ENCODE results near the gene OPN1MW. TPM values are rescaled to one million over a fixed set of nuclear protein-coding genes. Genes with fewer than 3 reads are reported as not detected.

Gene OPN1MW
- total RNA-seq, 1 experiment from 2014 or later, result not detected

DNA sequence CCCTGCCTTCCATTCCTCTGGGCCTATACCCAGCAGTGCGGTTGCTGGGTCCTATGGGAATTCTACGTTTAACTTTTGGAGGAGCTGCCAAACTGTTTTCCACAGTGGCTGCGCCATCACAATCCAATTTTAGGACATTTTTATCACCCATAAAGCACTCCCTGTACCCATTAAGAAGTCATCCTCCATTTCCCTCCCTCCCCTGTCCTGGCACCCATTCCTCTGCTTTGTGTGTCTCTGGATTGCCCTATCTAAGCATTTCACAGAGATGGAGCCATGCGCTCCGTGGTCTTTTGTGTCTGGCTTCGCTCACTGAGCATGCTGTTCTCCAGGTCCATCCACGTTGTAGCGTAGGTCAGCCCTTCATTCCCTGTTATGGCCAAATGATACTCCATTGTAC, 40.0 kb upstream of the OPN1MW start:
- DNase-seq (ENCODE audit: low spot score) (no peak), ATAC-seq (no peak)
- Mint-ChIP-seq H3K4me3 (no peak overlapping the region), H3K9me3 (no peaks in the 10 kb centered on the region), H3K27me3 (ENCODE audit: low read depth) (peaks cover under 1% of the 10 kb centered on the region), H3K36me3 (no peaks in the 10 kb centered on the region), H3K4me1 (no peaks in the 10 kb centered on the region), H3K27ac (no peak overlapping the region)
- ChIA-PET CTCF (no interaction called here), POLR2A (interaction anchor here (0.5 kb wide), 1 partner anchor 22 kb away, joined by 3 read pairs; no protein-coding TSS in a partner anchor)
- TF ChIP-seq IRF2 (CRISPR knock-in tag; IDR thresholded peaks at IDR 0.05; ENCODE audit: borderline replicate concordance, low read depth), result no peak
- TF ChIP-seq, protein P1, sequence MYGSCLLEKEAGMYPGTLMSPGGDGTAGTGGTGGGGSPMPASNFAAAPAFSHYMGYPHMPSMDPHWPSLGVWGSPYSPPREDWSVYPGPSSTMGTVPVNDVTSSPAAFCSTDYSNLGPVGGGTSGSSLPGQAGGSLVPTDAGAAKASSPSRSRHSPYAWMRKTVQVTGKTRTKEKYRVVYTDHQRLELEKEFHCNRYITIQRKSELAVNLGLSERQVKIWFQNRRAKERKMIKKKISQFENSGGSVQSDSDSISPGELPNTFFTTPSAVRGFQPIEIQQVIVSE (CRISPR knock-in tag; IDR thresholded peaks at IDR 0.05; ENCODE audit: borderline replicate concordance), result no peak
- TF ChIP-seq JAZF1 (CRISPR knock-in tag; IDR thresholded peaks at IDR 0.05), result no peak
- no peak for TF ChIP-seq SOX15 (CRISPR knock-in tag; IDR thresholded peaks at IDR 0.05)
- no peak for TF ChIP-seq NR1H2 (CRISPR knock-in tag; IDR thresholded peaks at IDR 0.05)
- TF ChIP-seq, protein P2, sequence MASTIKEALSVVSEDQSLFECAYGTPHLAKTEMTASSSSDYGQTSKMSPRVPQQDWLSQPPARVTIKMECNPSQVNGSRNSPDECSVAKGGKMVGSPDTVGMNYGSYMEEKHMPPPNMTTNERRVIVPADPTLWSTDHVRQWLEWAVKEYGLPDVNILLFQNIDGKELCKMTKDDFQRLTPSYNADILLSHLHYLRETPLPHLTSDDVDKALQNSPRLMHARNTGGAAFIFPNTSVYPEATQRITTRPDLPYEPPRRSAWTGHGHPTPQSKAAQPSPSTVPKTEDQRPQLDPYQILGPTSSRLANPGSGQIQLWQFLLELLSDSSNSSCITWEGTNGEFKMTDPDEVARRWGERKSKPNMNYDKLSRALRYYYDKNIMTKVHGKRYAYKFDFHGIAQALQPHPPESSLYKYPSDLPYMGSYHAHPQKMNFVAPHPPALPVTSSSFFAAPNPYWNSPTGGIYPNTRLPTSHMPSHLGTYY (CRISPR knock-in tag; IDR thresholded peaks at IDR 0.05), result no peak
- TF ChIP-seq TP53 (CRISPR knock-in tag; IDR thresholded peaks at IDR 0.05), result no peak
- TF ChIP-seq EMX1 (CRISPR knock-in tag; IDR thresholded peaks at IDR 0.05), result no peak
- TF ChIP-seq SP1 (CRISPR knock-in tag; conservative IDR thresholded peaks at IDR 0.05), result no peak
- TF ChIP-seq, protein P3, sequence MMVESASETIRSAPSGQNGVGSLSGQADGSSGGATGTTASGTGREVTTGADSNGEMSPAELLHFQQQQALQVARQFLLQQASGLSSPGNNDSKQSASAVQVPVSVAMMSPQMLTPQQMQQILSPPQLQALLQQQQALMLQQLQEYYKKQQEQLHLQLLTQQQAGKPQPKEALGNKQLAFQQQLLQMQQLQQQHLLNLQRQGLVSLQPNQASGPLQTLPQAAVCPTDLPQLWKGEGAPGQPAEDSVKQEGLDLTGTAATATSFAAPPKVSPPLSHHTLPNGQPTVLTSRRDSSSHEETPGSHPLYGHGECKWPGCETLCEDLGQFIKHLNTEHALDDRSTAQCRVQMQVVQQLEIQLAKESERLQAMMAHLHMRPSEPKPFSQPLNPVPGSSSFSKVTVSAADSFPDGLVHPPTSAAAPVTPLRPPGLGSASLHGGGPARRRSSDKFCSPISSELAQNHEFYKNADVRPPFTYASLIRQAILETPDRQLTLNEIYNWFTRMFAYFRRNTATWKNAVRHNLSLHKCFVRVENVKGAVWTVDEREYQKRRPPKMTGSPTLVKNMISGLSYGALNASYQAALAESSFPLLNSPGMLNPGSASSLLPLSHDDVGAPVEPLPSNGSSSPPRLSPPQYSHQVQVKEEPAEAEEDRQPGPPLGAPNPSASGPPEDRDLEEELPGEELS (CRISPR knock-in tag; IDR thresholded peaks at IDR 0.05), result no peak
- TF ChIP-seq, protein P4, sequence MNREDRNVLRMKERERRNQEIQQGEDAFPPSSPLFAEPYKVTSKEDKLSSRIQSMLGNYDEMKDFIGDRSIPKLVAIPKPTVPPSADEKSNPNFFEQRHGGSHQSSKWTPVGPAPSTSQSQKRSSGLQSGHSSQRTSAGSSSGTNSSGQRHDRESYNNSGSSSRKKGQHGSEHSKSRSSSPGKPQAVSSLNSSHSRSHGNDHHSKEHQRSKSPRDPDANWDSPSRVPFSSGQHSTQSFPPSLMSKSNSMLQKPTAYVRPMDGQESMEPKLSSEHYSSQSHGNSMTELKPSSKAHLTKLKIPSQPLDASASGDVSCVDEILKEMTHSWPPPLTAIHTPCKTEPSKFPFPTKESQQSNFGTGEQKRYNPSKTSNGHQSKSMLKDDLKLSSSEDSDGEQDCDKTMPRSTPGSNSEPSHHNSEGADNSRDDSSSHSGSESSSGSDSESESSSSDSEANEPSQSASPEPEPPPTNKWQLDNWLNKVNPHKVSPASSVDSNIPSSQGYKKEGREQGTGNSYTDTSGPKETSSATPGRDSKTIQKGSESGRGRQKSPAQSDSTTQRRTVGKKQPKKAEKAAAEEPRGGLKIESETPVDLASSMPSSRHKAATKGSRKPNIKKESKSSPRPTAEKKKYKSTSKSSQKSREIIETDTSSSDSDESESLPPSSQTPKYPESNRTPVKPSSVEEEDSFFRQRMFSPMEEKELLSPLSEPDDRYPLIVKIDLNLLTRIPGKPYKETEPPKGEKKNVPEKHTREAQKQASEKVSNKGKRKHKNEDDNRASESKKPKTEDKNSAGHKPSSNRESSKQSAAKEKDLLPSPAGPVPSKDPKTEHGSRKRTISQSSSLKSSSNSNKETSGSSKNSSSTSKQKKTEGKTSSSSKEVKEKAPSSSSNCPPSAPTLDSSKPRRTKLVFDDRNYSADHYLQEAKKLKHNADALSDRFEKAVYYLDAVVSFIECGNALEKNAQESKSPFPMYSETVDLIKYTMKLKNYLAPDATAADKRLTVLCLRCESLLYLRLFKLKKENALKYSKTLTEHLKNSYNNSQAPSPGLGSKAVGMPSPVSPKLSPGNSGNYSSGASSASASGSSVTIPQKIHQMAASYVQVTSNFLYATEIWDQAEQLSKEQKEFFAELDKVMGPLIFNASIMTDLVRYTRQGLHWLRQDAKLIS (CRISPR knock-in tag; IDR thresholded peaks at IDR 0.05; ENCODE audit: borderline replicate concordance), result no peak
- TF ChIP-seq, protein P5, sequence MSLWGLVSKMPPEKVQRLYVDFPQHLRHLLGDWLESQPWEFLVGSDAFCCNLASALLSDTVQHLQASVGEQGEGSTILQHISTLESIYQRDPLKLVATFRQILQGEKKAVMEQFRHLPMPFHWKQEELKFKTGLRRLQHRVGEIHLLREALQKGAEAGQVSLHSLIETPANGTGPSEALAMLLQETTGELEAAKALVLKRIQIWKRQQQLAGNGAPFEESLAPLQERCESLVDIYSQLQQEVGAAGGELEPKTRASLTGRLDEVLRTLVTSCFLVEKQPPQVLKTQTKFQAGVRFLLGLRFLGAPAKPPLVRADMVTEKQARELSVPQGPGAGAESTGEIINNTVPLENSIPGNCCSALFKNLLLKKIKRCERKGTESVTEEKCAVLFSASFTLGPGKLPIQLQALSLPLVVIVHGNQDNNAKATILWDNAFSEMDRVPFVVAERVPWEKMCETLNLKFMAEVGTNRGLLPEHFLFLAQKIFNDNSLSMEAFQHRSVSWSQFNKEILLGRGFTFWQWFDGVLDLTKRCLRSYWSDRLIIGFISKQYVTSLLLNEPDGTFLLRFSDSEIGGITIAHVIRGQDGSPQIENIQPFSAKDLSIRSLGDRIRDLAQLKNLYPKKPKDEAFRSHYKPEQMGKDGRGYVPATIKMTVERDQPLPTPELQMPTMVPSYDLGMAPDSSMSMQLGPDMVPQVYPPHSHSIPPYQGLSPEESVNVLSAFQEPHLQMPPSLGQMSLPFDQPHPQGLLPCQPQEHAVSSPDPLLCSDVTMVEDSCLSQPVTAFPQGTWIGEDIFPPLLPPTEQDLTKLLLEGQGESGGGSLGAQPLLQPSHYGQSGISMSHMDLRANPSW (CRISPR knock-in tag; conservative IDR thresholded peaks at IDR 0.05; ENCODE audit: low read depth), result no peak
- no peak for TF ChIP-seq SMAD3 (CRISPR knock-in tag; IDR thresholded peaks at IDR 0.05; ENCODE audit: borderline replicate concordance)
- TF ChIP-seq, protein P6, sequence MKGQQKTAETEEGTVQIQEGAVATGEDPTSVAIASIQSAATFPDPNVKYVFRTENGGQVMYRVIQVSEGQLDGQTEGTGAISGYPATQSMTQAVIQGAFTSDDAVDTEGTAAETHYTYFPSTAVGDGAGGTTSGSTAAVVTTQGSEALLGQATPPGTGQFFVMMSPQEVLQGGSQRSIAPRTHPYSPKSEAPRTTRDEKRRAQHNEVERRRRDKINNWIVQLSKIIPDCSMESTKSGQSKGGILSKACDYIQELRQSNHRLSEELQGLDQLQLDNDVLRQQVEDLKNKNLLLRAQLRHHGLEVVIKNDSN (CRISPR knock-in tag; IDR thresholded peaks at IDR 0.05), result no peak
- no peak for TF ChIP-seq FOXK1 (CRISPR knock-in tag; IDR thresholded peaks at IDR 0.05)
- TF ChIP-seq ZNF219 (CRISPR knock-in tag; IDR thresholded peaks at IDR 0.05; ENCODE audit: borderline replicate concordance), result no peak
